Fibroblast of gingiva (primary cell): Measurements from ENCODE around the gene SSBP2.
"Not testable (repeated sequence)": the region's sequence is repeated elsewhere in the genome, so short reads cannot be mapped to it uniquely, and the experiment has no call there.

ENCODE experiments used
- DNase-seq: peaks from one replicate; pipeline ENCODE4 v3.0.0-alpha.2; 2011; ENCODE audit warnings: low read depth

SSBP2 gene

DNA sequence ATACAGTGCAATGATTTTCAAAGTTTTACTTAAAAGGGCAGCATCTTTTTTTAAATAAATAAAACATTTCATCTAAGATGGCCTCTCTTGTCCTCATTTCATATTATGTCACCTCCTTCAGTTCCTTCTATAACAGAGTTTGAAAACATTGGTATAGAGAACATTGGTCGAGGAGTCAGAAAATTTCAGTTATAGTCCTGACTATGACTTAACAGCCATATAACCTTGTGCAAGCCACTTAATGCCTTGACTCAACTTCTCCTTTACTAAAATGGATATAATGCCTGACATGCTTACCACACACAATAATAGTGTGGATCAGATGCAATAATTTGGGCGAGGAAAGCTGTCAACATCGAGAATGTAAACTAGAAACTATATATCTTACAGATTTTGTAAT lies 22.6 kb downstream of the SSBP2 start:
- no peak for DNase-seq

DNA sequence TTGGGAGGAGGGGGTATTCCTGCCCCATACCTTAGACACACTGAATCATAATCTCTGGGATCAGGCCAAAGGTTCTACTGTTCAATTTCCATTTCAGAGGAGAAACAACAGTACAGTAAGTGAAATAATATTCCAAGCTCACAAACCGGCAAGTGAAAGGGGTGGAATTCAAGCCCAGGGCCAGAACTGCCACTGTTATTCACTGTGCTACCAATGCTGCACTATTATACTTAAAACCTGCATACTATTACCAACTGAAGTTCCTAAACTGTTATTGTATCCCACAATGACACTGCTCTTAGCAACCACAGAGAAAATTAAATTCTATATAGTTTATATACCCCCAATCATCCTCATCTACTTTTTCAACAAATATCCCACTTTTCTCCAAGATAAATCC lies 24.6 kb downstream of the SSBP2 start:
- DNase-seq = no peak

DNA sequence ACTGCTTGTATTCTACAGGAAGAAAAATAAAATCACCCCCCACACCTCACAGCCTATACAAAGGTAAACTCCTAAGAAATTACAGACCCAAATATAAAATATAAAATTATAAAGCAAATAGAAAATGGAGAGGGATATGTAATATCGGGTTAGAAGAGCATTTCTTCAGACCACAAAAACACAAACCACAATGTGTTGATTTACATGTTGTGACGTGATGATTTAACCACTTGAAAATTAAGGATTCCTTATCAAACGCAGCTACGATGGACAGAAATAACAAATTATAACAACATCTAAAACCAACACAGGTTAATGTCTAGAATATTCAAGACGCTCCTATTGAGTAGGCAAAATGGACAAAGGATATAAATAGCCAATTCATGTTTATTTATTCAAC lies 26.3 kb downstream of the SSBP2 start:
- DNase-seq = no peak

DNA sequence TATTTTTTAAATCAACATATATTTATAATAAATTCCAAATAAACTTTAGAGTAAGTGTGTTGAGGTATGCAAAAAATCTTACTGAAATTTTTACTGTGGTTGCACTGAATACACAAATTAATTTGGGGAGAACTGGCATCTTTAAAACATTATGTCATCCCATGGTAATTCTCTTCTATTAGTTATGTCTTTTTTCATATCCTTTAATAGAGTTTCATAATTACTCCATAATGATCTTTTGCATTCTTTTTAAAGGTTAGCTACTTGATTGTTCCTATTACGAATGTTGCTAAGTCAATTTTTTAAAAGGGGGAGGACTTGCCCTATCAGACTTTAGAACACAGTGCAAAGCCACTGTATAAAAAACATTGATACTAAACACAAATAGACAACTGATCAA lies 26.8 kb downstream of the SSBP2 start:
- DNase-seq = no peak

DNA sequence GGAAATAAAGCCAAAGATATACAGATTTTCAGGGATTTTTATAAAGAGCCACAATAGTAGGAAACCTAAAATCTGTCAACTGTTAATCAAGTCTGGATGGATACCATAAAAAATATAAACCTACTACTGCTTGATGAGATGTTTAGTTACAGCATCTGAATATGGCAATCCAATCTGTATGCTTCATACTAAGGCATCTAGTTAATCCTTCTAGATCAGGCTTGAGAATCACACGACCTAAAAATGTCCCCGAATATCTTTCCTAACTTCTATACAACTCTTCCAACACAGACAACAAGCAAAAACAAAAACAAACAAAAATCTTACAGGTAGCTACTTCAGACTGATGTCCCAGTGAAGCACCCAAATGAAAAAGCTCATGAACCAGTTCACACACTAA lies 29.8 kb downstream of the SSBP2 start:
- DNase-seq = no peak

DNA sequence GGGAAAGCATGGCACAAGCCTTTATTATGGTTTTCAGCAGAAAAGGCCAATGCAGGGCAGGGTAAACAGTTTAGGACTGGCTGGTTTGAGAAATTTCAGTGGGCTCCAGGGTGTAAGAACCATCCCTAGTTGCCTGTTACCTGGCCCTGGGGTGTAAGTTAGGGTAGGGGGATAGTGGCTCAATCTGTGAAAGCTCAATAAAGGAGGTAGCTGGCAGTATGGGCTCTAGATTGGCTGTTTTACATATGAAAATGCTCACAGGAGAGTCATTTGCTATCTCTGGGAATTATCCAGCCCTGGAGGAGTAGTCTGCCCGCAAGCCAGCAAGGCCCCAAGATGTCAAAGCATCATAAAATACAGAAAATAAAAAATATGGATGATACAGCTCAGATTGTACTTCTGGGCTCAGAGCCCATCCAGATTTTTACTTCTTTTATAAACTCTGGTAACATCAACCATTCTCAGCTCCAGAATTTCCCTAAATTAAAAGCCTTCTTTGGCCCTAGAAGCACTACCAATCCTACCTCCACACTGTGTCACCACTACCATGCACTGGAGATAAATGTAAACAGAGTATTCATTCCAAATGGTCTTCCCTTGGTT lies 31.1 kb downstream of the SSBP2 start:
- no peak for DNase-seq

DNA sequence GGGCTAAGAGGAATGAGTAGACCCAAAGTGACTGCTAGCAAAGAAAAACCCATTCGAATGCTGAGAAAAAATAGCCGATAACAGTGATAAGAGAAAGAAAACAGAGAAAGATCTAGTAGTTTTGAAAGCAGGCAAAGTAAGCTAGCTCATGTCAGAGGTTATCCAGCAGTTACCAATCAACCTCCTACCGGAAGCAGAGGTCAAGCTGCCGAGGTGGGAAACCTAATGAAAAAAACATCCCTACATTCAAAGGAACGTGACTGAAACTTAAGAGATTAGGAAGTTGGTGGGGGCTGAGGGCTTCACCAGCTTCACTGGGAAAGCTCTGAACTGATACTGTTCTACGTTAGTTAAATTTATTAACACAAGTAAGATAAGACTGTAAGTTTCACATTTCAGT lies 32.6 kb downstream of the SSBP2 start:
- no peak for DNase-seq

DNA sequence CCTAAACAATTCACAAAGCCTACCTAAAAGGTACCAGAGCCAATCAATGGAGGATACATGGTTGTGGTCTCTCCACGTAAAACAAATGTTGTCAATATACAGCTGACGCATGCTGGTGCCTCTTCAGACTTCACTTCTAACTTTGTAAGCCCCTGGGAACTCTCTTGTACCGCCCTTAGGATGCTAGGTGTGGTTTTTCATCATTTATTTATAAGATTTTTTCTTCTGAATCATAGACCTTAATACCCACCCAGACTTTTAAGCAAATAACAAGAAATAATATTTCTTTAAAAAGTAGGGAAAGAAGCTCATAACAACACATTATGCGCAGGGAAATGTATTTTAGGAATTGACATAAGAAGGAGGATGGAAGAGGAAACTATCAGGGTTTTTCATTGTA lies 33.0 kb downstream of the SSBP2 start:
- DNase-seq = no peak

DNA sequence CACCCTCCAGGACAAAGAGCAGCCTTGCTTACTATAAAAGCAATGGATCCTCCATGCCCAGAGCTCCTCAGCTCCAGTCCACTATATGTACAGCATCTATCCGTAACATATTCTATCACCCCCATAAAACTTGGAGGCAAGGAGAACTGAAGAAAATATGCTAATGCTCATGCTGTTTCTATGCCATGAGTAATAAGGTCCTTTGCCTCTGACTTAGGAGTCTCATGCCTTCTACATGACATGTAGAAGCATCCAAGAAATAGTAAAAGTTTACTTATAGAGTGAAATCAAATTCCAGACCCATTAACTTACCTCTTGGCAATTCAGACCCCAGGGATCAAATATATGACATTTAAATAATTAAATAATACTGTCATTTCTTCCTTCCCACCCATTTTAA lies 33.7 kb downstream of the SSBP2 start:
- DNase-seq = no peak

DNA sequence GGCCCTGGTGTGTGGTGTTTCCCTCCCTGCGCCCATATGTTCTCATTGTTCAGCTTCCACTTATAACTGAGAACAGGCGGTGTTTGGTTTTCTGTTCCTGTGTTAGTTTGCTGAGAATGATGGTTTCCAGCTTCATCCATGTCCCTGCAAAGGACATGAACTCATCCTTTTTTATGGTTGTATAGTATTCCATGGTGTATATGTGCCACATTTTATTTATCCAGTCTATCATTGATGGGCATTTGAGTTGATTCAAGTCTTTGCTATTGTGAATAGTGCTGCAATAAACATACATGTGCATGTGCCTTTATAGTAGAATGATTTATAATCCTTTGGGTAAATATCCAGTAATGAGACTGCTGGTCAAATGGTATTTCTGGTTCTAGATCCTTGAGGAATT lies 36.8 kb downstream of the SSBP2 start:
- not testable (repeated sequence) for DNase-seq

DNA sequence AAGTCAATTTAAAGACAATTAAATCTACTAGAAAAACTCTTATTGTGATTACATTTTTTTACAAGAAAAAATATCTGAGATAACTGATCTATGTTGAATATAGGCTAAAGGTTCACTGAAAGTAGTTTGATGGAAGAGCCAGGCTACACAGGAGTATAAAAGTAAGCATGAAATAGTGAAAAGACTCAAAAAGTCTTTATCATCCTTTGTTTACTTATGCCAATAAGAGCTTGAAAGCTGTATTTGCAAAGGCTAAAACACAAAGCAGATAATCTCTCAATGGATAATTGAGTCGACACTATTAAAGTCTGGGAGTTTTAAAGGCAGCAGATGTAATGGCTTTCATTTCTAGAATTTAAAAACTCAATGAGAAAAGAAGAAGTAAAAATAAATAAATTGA lies 42.0 kb downstream of the SSBP2 start:
- DNase-seq = no peak

DNA sequence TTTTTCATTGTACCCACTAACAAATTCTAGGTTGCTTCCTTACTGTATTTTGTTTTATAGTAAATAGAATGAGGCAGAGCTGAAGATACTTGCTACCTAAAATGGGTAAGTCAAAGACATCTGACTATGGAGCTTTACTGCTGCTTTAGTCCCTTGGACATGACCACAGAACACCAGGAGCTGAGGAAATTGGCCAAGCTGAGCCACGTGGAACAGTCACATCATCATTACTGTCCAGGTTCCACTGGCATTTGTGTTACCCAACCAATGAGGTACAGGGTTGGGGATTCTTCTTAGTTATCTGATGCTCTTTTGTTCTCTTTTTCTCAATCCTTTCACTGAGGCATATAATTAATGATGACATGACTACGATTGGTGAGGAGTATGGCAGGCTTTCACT lies 47.1 kb downstream of the SSBP2 start:
- no peak for DNase-seq

DNA sequence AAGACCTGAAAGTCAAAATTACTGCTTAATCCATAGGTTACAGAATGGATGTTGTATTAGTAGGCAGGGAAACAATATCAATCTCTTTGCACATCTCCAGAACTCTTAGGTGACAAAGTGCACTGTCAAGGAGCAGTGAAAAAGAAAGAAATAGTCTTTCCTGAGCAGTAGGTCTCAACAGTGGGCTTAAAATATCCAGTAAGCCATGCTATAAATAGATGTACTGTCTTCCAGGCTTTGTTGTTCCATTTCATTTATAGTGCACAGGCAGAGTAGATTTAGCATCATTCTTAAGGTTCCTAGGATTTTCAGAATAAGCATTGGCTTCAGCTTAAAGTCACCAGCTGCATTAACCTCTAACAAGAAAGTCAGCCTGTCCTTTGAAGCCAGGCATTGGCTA lies 50.7 kb downstream of the SSBP2 start:
- no peak for DNase-seq

DNA sequence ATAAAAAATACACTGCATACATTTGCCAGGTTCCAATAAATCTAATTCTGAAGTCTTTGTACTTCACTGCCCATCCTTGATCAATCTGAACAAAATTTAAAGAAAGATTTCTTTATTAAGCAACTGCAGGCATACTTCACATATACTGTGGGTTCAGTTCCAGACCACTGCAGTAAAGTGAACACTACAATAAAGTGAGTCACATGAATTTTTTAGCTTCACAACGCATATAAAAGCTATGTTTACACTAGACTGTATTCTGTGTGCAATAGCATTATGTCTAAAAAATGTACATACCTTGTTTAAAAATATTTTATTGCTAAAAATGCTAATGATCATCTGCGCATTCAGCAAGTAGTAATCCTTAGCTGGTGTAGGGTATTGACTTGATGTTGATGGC lies 52.1 kb downstream of the SSBP2 start:
- no peak for DNase-seq

DNA sequence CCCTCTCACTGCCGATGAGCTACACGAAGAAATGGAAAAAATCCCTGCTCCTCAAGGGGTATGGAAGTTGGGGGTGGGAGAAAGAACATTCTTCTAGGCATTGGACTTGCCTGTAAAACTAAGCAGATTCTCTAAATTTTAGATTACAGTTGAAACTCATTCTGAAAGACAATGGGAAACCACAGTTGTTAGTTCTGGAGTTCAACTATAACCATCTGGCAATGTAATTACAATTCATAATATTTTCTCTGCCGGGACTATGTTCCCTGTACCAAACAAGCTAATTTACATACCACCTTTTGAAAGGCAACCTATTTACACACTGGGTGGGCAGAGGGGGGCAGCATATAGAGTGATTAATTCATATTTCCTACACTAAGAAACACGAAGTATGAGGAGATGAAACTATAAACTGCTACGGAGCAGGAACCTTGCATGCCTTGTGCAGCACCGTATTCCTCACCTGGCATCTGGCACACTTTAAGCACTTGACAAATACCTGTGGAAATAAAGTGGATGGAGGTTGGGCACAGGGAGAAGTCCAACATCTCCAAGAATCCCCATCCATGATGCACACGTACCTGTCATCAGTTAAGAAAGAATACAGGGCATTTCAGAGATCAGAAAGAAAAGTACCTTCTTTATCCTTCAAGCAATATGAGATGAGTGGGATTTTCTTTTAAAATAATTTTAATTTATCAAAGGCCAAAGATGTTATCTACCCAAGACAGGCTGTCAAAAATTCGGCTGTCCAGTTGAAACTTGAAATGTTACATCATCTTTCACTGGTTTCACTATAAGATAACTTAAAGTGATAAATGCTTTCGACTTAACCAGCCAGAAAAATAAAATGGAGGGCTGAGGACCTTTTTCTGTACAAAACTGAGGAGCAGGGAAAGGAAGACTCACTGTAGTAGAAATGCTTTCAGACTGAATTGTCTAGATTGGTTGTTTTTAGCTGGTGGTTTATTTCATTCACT lies 54.2 kb downstream of the SSBP2 start:
- DNase-seq = no peak

DNA sequence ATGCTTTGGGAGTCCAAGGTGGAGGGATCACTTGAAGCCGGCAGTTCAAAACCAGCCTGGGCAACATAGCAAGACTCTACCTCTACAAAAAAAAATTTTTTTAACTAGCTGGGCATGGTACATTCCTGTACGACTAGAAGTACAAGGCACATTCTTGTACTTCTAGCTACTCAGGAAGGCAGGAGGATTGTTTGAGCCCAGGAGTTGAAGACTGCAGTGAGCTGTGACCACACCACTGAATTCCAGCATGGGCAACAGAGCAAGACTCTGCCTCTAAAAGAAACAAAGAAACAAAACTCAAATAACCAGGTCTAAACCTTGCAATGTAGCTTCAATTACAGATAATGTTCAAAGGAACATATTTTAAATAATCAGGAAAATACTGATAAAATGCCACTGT lies 56.2 kb downstream of the SSBP2 start:
- DNase-seq = no peak

DNA sequence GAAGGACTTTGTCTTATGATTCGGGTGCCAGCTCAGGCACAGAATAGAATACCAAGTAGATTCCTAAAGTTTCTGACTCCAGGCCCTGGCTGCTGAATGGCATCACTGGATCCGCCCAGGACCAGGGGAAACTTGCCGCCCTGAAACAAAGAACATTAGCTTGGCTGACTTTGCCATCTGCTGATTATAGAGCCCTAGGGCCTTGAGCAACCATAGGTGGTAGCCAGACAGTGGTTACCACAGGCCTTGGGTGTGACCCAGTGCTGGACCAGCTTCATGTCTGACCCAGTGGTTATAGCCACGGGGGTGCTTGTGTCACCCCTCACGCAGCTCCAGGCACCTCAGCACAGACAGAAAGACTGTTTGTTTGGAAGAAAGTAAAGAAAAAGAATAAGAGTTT lies 62.7 kb downstream of the SSBP2 start:
- no peak for DNase-seq

DNA sequence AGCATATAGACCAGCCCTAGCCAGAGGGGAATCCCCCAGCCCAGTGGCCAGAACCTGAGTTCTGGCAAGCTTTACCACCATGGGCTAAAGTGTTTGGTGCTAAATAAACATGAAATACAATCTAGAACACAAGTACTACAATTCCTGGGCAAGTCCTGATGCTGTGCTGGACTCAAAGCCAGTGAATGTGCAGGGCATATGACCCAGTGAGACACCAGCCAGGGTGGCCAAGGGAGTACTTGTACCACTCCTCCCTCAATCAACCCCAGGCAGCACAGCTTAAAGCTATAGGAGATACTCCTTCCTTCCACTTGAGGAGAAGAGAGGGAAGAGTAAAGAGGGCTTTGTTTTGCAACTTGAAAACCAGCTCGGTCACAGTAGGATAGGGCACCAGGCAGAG lies 63.6 kb downstream of the SSBP2 start:
- no peak for DNase-seq

DNA sequence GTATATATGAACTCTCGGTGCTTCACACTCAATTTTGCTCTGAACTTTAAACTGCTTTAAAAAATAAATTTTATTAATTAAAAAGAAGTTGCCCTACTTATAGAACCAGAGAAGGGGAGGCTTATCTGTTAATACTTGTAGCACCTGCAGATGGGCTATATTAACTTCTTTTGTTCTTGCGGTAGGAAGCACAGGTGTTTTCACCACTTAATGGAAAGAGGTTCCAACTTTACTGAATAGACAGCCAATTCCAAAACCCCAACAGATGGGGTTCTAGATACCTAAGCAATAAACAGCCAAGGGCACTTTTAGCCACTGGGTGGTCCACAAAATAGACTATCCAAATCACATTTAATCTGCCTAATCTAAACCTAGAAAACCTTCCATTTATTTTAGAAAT lies 65.4 kb downstream of the SSBP2 start:
- DNase-seq = no peak

DNA sequence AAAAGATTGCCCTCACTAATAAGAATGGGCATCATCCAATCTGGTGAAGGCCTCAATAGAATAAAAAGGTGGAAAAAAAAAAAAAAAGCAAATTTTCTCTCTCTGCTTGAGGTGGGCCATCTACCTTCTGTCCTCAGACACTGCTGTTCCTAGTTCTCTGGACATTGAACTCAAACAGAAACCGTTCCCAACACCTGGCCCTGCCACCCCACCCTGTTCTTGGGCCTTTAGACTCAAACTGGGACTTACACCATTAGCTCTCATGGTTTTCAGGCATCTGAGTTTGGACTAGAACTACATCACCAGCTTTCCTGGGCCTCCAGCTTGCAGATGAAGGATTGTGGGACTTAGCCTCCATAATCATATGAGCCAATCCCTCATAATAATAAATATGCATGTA lies 71.0 kb downstream of the SSBP2 start:
- no peak for DNase-seq

DNA sequence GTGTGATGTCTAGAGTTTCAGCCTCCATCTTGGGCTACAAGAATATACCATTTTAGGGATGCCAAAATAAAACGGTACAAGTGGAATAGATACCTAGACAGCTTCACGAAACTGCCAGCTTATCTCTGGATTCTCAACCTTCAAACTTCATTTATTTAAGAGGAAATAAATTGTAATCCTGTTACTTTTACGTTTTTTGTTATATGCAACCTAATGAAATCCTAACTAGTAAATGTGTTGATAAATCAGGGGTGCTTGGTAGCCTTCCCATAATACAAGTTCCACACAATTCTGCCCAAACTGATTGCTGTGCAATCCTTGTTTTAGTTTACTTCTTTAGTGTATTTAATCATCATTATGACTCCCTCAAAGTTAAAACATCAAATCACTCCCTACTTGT lies 75.5 kb downstream of the SSBP2 start:
- DNase-seq = no peak

DNA sequence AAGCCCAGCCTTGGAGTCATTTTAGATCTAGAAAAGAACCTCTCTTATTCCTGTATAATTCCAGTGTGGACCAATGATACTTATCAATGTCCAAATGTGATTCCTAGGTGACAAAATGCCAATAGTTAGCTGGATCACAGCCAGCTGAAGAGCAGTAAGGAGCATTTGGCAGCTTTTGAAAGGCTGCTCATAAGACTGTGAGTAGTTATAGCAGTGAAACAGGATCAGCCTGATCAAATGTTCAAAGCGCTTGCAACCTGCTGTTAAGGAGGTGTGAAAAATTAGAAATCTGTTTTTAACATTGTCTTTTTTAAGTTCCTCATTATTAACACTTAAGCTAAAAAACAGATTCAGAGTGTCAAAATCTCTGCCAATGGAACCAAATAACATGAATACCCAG lies 85.1 kb downstream of the SSBP2 start:
- DNase-seq = no peak

DNA sequence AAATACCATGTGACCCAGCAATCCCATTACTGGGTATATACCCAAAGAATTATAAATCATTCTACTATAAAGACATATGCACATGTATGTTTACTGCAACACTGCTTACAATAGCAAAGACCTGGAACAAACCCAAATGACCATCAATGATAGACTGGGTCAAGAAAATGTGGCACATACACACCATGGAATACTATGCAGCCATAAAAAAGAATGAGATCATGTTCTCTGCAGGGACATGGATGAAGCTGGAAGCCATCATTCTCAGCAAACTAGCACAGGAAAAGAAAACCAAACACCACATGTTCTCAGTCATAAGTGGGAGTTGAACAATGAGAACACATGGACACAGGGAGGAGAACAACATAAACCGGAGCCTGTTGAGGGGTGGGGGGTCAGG lies 90.3 kb downstream of the SSBP2 start:
- DNase-seq = not testable (repeated sequence)

DNA sequence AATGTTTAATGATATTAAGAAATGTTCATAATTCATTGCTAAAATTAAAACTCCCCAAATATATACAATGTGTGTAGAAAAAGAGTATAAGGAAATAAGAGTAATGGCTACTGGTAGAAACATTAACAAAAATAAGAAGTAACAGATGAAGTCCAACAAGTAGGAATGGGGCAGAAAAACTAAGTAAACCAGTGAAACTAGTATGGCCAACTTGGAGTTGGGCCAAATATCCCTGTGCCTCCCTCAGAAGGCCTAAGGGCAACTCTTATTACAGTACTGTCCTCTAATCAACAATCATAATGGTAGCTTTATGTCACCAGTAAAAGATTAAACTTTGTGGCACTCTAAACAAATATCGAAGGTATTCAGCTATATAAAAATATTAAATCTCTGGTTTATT lies 93.5 kb downstream of the SSBP2 start:
- no peak for DNase-seq
